Astrocyte (in vitro differentiated cells and primary cell): ENCODE measurements around the gene EML1. TPM values are rescaled to one million over a fixed set of nuclear protein-coding genes. Genes with fewer than 3 reads are reported as not detected.

Experiments used
- DNase-seq: peaks from one replicate; pipeline ENCODE4 v3.0.0-alpha.2; 2010; ENCODE audit warnings: low read depth
- FAIRE-seq: peaks from 2 replicates; lab custom pipeline; 2011; peaks lifted over from hg19 to GRCh38; lab: Jason Lieb, UNC
- H2AFZ ChIP-seq: 2 replicates; pipeline ENCODE4 v1.6.0; 2012; ENCODE audit warnings: low read depth, low read length, inconsistent platforms
- H3K27ac ChIP-seq: 2 replicates; pipeline ENCODE4 v1.5.1; 2011; ENCODE audit warnings: low read depth, low read length, inconsistent platforms
- H3K27me3 ChIP-seq: 2 replicates; pipeline ENCODE4 v1.6.0; 2011; ENCODE audit warnings: low read length, inconsistent platforms; ENCODE audit not compliant: insufficient read depth
- H3K36me3 ChIP-seq: 2 replicates; pipeline ENCODE4 v1.5.1; 2011; ENCODE audit warnings: low read length, inconsistent platforms; ENCODE audit not compliant: insufficient read depth
- H3K4me1 ChIP-seq: 2 replicates; pipeline ENCODE4 v1.5.1; 2011; ENCODE audit warnings: low read length, inconsistent platforms; ENCODE audit not compliant: insufficient read depth
- H3K4me2 ChIP-seq: 2 replicates; pipeline ENCODE4 v1.6.0; 2012; ENCODE audit warnings: low read length, inconsistent platforms
- H3K4me3 ChIP-seq: 2 replicates; pipeline ENCODE4 v1.5.1; 2011; ENCODE audit warnings: low read depth, mild to moderate bottlenecking, low read length, inconsistent platforms; ENCODE audit not compliant: insufficient read depth
- H3K79me2 ChIP-seq: 2 replicates; pipeline ENCODE4 v1.6.0; 2012; ENCODE audit warnings: mild to moderate bottlenecking, low read length, inconsistent platforms; ENCODE audit not compliant: insufficient read depth
- H3K9ac ChIP-seq: 2 replicates; pipeline ENCODE4 v1.6.0; 2012; ENCODE audit warnings: mild to moderate bottlenecking, low read length, inconsistent platforms
- H3K9me3 ChIP-seq: 2 replicates; pipeline ENCODE4 v1.5.1; 2012; ENCODE audit warnings: low read depth, mild to moderate bottlenecking, low read length, inconsistent platforms; ENCODE audit not compliant: insufficient read depth
- H4K20me1 ChIP-seq: 2 replicates; pipeline ENCODE4 v1.6.0; 2012; ENCODE audit warnings: low read length, inconsistent platforms; ENCODE audit not compliant: insufficient read depth
- H3K27ac Mint-ChIP-seq: one replicate; pipeline ENCODE4 v1.8.0; 2021; ENCODE audit warnings: mild to moderate bottlenecking, mixed read lengths; ENCODE audit not compliant: unreplicated experiment
- H3K27me3 Mint-ChIP-seq: one replicate; pipeline ENCODE4 v1.8.0; 2021; ENCODE audit warnings: low read depth, mixed read lengths; ENCODE audit not compliant: unreplicated experiment
- H3K36me3 Mint-ChIP-seq: one replicate; pipeline ENCODE4 v1.8.0; 2021; ENCODE audit warnings: low read depth, mixed read lengths; ENCODE audit not compliant: unreplicated experiment
- H3K4me1 Mint-ChIP-seq: one replicate; pipeline ENCODE4 v1.8.0; 2021; ENCODE audit warnings: low read depth, mixed read lengths; ENCODE audit not compliant: unreplicated experiment
- H3K4me3 Mint-ChIP-seq: one replicate; pipeline ENCODE4 v1.8.0; 2021; ENCODE audit warnings: mild to moderate bottlenecking, moderate library complexity, mixed read lengths; ENCODE audit not compliant: unreplicated experiment
- H3K9me3 Mint-ChIP-seq: one replicate; pipeline ENCODE4 v1.8.0; 2021; ENCODE audit warnings: mild to moderate bottlenecking, mixed read lengths; ENCODE audit not compliant: unreplicated experiment
- CTCF ChIP-seq: IDR thresholded peaks from 2 replicates; pipeline ENCODE4 v1.5.1; 2011; ENCODE audit warnings: low read depth, mild to moderate bottlenecking, inconsistent platforms, low read length, moderate library complexity; ENCODE audit not compliant: insufficient read depth
- EZH2 ChIP-seq: IDR thresholded peaks from 2 replicates; pipeline ENCODE4 v1.6.1; 2012; ENCODE audit warnings: mild to moderate bottlenecking, low read length, inconsistent platforms; ENCODE audit not compliant: insufficient read depth
- total RNA-seq: library from RNA; stranded (reverse); gene quantifications from 2 replicates; pipeline ENCODE4 v1.2.1, GENCODE V29; 2021

EML1 gene
- total RNA-seq, 1 donor from 2014 or later: 17.1 TPM

GRCh38 chr14:99983251-99984015 is 190.2 kb downstream of the EML1 start:
- no peak overlapping the region for H3K4me2 ChIP-seq
- H3K4me1 Mint-ChIP-seq: peaks cover 2% of the 10 kb centered on the region
- H3K4me1 ChIP-seq: no peaks in the 10 kb centered on the region
- H3K9ac ChIP-seq: no peak overlapping the region
- no peak overlapping the region for H3K4me3 ChIP-seq
- H3K79me2 ChIP-seq: peaks cover 85% of the 10 kb centered on the region
- no peak for DNase-seq
- H4K20me1 ChIP-seq: peaks cover 48% of the 10 kb centered on the region
- no peaks in the 10 kb centered on the region for H3K27me3 ChIP-seq
- no peak overlapping the region for H3K4me3 Mint-ChIP-seq
- no peaks in the 10 kb centered on the region for H3K36me3 Mint-ChIP-seq
- H3K27me3 Mint-ChIP-seq: no peaks in the 10 kb centered on the region
- H3K27ac ChIP-seq: no peak overlapping the region
- H3K9me3 Mint-ChIP-seq: no peaks in the 10 kb centered on the region
- H3K36me3 ChIP-seq: no peaks in the 10 kb centered on the region
- no peaks in the 10 kb centered on the region for H3K9me3 ChIP-seq
- no peak overlapping the region for H2AFZ ChIP-seq
- H3K27ac Mint-ChIP-seq: no peak overlapping the region
- TF ChIP-seq CTCF (no peak), EZH2 (no peak)
- no peak for FAIRE-seq

- peaks cover 2% of the 10 kb centered on the region for H3K4me1 Mint-ChIP-seq
- no peak overlapping the region for H3K4me3 Mint-ChIP-seq
- Histone ChIP-seq H4K20me1 (peaks cover 51% of the 10 kb centered on the region), H3K27me3 (no peaks in the 10 kb centered on the region), H3K4me3 (no peak overlapping the region), H3K9ac (no peak overlapping the region), H3K4me2 (no peak overlapping the region), H3K27ac (no peak overlapping the region), H3K9me3 (no peaks in the 10 kb centered on the region), H3K79me2 (peaks cover 85% of the 10 kb centered on the region), H3K36me3 (no peaks in the 10 kb centered on the region), H3K4me1 (no peaks in the 10 kb centered on the region), H2AFZ (no peak overlapping the region)
- H3K27ac Mint-ChIP-seq: no peak overlapping the region
- no peaks in the 10 kb centered on the region for H3K9me3 Mint-ChIP-seq
- FAIRE-seq (no peak), DNase-seq (no peak)
- H3K27me3 Mint-ChIP-seq: no peaks in the 10 kb centered on the region
- no peaks in the 10 kb centered on the region for H3K36me3 Mint-ChIP-seq
- TF ChIP-seq EZH2 (no peak), CTCF (no peak)
Measured at GRCh38 chr14:99984036-99984435, 190.8 kb downstream of the EML1 start.

DNA sequence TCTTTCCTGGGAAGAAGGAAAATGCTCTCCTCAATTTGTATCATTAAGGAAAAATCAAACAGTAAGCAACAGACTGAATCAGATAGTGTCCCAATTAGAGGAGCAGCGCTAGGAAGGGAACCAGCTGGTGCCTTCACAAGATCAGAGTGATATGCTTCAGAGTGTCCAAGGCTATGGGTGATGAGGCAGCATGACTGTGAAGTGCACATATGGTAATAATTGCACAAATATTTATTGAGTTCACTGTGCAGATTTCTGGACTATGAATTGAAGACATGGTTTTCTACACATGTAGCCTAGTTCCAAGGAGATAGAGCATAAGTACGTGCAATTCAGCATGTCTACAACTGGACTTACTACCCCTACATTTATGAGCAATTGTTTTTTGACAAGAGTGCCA is 193.2 kb downstream of the EML1 start:
- H3K36me3 ChIP-seq: no peaks in the 10 kb centered on the region
- peaks cover 46% of the 10 kb centered on the region for H4K20me1 ChIP-seq
- DNase-seq (no peak), FAIRE-seq (peak; percentile 39)
- no peak overlapping the region for H3K9ac ChIP-seq
- H3K4me3 ChIP-seq: no peak overlapping the region
- TF ChIP-seq CTCF: no peak
- no peak for TF ChIP-seq EZH2
- Mint-ChIP-seq H3K27me3 (no peaks in the 10 kb centered on the region), H3K9me3 (no peaks in the 10 kb centered on the region), H3K36me3 (no peaks in the 10 kb centered on the region), H3K27ac (no peak overlapping the region), H3K4me3 (no peak overlapping the region), H3K4me1 (peaks cover 3% of the 10 kb centered on the region)
- H3K27me3 ChIP-seq: no peaks in the 10 kb centered on the region
- H3K27ac ChIP-seq: no peak overlapping the region
- no peak overlapping the region for H3K4me2 ChIP-seq
- H2AFZ ChIP-seq: no peak overlapping the region
- H3K4me1 ChIP-seq: no peaks in the 10 kb centered on the region
- H3K79me2 ChIP-seq: peaks cover 81% of the 10 kb centered on the region
- H3K9me3 ChIP-seq: no peaks in the 10 kb centered on the region
